NK-92 (cell line): ENCODE measurements around the gene BACH2.

Experiments used
- DNase-seq: peaks from one replicate; lab custom pipeline; 2025; ENCODE audit not compliant: unreplicated experiment; lab: John Stamatoyannopoulos, UW

Gene BACH2

GRCh38 chr6:89948876-89949275 is 347.8 kb downstream of the BACH2 start:
- DNase-seq, result no peak

- no peak for DNase-seq
Measured at GRCh38 chr6:89944826-89945407, 351.7 kb downstream of the BACH2 start.

GRCh38 chr6:89944181-89944755 is 352.4 kb downstream of the BACH2 start:
- DNase-seq, result no peak

- no peak for DNase-seq
Measured at GRCh38 chr6:89942601-89943000, 354.0 kb downstream of the BACH2 start.

- no peak for DNase-seq
Measured at GRCh38 chr6:89941763-89942497, 354.7 kb downstream of the BACH2 start.

- no peak for DNase-seq
Measured at GRCh38 chr6:89941031-89941762, 355.4 kb downstream of the BACH2 start.

GRCh38 chr6:89940225-89941027 is 356.2 kb downstream of the BACH2 start:
- no peak for DNase-seq

- no peak for DNase-seq
Measured at GRCh38 chr6:89939144-89939543, 357.5 kb downstream of the BACH2 start.

GRCh38 chr6:89938014-89938413 is 358.6 kb downstream of the BACH2 start:
- DNase-seq, result no peak

- no peak for DNase-seq
Measured at GRCh38 chr6:89936177-89936576, 360.5 kb downstream of the BACH2 start.

- DNase-seq, result no peak
Measured at GRCh38 chr6:89934685-89935366, 361.8 kb downstream of the BACH2 start.

GRCh38 chr6:89932245-89932802 is 364.3 kb downstream of the BACH2 start:
- no peak for DNase-seq

- no peak for DNase-seq
Measured at GRCh38 chr6:89930789-89931188, 365.9 kb downstream of the BACH2 start.

- DNase-seq, result no peak
Measured at GRCh38 chr6:89928604-89929003, 368.0 kb downstream of the BACH2 start.

- no peak for DNase-seq
Measured at GRCh38 chr6:89927791-89928550, 368.7 kb downstream of the BACH2 start.

GRCh38 chr6:89927264-89927663 is 369.4 kb downstream of the BACH2 start:
- DNase-seq, result no peak

GRCh38 chr6:89925826-89926225 is 370.8 kb downstream of the BACH2 start:
- no peak for DNase-seq

GRCh38 chr6:89924231-89924630 is 372.4 kb downstream of the BACH2 start:
- no peak for DNase-seq

GRCh38 chr6:89921691-89922090 is 375.0 kb downstream of the BACH2 start:
- DNase-seq, result no peak
